Loucy (cell line): ENCODE results near the gene OR4K5.
A peak's percentile ranks its signal among the peaks of the same experiment; 100 is the strongest.

Experiments used
- H2AFZ ChIP-seq: fragments of 200-600 bp; sonication (generic); 2 replicates; pipeline ENCODE4 v1.6.0; 2016; ENCODE audit warnings: antibody characterized with exemption, mild to moderate bottlenecking, low read length, moderate library complexity
- H3F3A ChIP-seq: fragments of 200-600 bp; 2 replicates; pipeline ENCODE4 v1.6.0; 2016; ENCODE audit warnings: antibody characterized with exemption, low read depth, mild to moderate bottlenecking
- H3K27me3 ChIP-seq: fragments of 200-600 bp; sonication (generic); 2 replicates; pipeline ENCODE4 v1.6.1; 2014; ENCODE audit warnings: low read length, mild to moderate bottlenecking; ENCODE audit not compliant: insufficient read depth, poor library complexity, severe bottlenecking
- H3K36me3 ChIP-seq: fragments of 200-600 bp; sonication (generic); 2 replicates; pipeline ENCODE4 v1.6.1; 2016; ENCODE audit warnings: low read length; ENCODE audit not compliant: insufficient read depth
- H3K4me1 ChIP-seq: fragments of 200-600 bp; sonication (generic); 2 replicates; pipeline ENCODE4 v1.5.1; 2014; ENCODE audit warnings: low read length, mild to moderate bottlenecking; ENCODE audit not compliant: insufficient read depth, poor library complexity, severe bottlenecking
- H3K4me2 ChIP-seq: fragments of 200-600 bp; sonication (generic); 2 replicates; pipeline ENCODE4 v1.6.0; 2014; ENCODE audit warnings: antibody characterized with exemption, low read length, low read depth, mild to moderate bottlenecking; ENCODE audit not compliant: poor library complexity, severe bottlenecking
- H3K4me3 ChIP-seq: fragments of 200-600 bp; sonication (generic); 2 replicates; pipeline ENCODE4 v1.5.1; 2014; ENCODE audit warnings: low read length, mild to moderate bottlenecking, mixed read lengths; ENCODE audit not compliant: poor library complexity, severe bottlenecking
- H3K79me2 ChIP-seq: fragments of 200-600 bp; sonication (generic); 2 replicates; pipeline ENCODE4 v1.6.1; 2014; ENCODE audit warnings: low read length; ENCODE audit not compliant: insufficient read depth
- H3K9ac ChIP-seq: fragments of 200-600 bp; sonication (generic); 2 replicates; pipeline ENCODE4 v1.6.0; 2014; ENCODE audit warnings: mild to moderate bottlenecking, low read depth, low read length, moderate library complexity; ENCODE audit not compliant: poor library complexity, severe bottlenecking
- H3K9me2 ChIP-seq: fragments of 200-600 bp; sonication (generic); replicated peaks from 2 replicates; pipeline ENCODE4 v1.6.1; 2016; ENCODE audit warnings: low read depth, low read length, mixed read lengths
- H3K9me3 ChIP-seq: fragments of 200-600 bp; sonication (generic); 2 replicates; pipeline ENCODE4 v1.6.1; 2014; ENCODE audit warnings: mild to moderate bottlenecking, antibody characterized with exemption, low read length, low read depth; ENCODE audit not compliant: insufficient read depth
- H4K20me1 ChIP-seq: fragments of 200-600 bp; sonication (generic); 2 replicates; pipeline ENCODE4 v1.6.0; 2014; ENCODE audit warnings: antibody characterized with exemption, low read length, mild to moderate bottlenecking; ENCODE audit not compliant: insufficient read depth, poor library complexity, severe bottlenecking
- EZH2phosphoT487 ChIP-seq: fragments of 200-600 bp; IDR thresholded peaks from 2 replicates; pipeline ENCODE4 v1.6.1; 2018; ENCODE audit warnings: antibody characterized with exemption, mild to moderate bottlenecking, moderate library complexity, borderline replicate concordance
- TF ChIP-seq, protein P1 (sequence below): fragments of 200-600 bp; sonication (generic); conservative IDR thresholded peaks from 2 replicates; pipeline ENCODE4 v1.5.1; 2014; ENCODE audit warnings: mild to moderate bottlenecking, antibody characterized with exemption, low read length

OR4K5 gene

GRCh38 chr14:19878029-19878642 is 42.3 kb upstream of the OR4K5 start:
- no peaks in the 10 kb centered on the region for H3K27me3 ChIP-seq
- no peaks in the 10 kb centered on the region for H3K9me2 ChIP-seq
- H4K20me1 ChIP-seq: no peaks in the 10 kb centered on the region
- no peaks in the 10 kb centered on the region for H3K4me1 ChIP-seq
- no peaks in the 10 kb centered on the region for H3F3A ChIP-seq
- no peaks in the 10 kb centered on the region for H3K36me3 ChIP-seq
- no peaks in the 10 kb centered on the region for H3K9me3 ChIP-seq
- H2AFZ ChIP-seq: no peak overlapping the region
- TF ChIP-seq, protein P1, sequence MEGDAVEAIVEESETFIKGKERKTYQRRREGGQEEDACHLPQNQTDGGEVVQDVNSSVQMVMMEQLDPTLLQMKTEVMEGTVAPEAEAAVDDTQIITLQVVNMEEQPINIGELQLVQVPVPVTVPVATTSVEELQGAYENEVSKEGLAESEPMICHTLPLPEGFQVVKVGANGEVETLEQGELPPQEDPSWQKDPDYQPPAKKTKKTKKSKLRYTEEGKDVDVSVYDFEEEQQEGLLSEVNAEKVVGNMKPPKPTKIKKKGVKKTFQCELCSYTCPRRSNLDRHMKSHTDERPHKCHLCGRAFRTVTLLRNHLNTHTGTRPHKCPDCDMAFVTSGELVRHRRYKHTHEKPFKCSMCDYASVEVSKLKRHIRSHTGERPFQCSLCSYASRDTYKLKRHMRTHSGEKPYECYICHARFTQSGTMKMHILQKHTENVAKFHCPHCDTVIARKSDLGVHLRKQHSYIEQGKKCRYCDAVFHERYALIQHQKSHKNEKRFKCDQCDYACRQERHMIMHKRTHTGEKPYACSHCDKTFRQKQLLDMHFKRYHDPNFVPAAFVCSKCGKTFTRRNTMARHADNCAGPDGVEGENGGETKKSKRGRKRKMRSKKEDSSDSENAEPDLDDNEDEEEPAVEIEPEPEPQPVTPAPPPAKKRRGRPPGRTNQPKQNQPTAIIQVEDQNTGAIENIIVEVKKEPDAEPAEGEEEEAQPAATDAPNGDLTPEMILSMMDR: peak; percentile 97
- no peak for TF ChIP-seq EZH2phosphoT487
- no peak overlapping the region for H3K4me2 ChIP-seq
- no peaks in the 10 kb centered on the region for H3K79me2 ChIP-seq
- no peak overlapping the region for H3K9ac ChIP-seq
- H3K4me3 ChIP-seq: no peak overlapping the region

DNA sequence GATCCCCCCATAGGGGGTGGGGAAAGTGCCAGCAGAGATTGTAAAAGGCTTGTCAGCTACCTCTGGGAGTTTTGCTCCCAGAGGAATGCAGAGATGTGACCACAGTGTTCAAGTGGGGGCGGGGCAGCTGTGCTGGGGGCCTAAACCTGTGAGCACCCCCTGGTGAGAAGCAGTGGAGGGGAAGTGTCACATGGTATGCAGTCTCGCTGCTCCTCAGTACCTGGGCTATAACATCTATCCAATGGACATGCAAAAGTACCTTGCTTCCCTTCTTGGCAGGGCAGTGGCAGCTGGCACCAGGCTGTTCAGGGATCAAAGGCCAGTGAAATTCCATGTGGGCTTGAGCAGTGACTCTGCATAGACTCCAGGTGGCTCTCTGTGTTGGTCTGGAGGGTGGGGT is 25.1 kb upstream of the OR4K5 start:
- Histone ChIP-seq H3K4me3 (no peak overlapping the region), H2AFZ (no peak overlapping the region), H3K27me3 (no peaks in the 10 kb centered on the region), H3K9ac (no peak overlapping the region), H3K4me1 (no peaks in the 10 kb centered on the region), H3K79me2 (no peaks in the 10 kb centered on the region), H3F3A (no peaks in the 10 kb centered on the region), H3K4me2 (no peak overlapping the region), H3K9me3 (peaks cover 9% of the 10 kb centered on the region; the same call in 1 of the 2 replicates), H4K20me1 (no peaks in the 10 kb centered on the region), H3K9me2 (no peaks in the 10 kb centered on the region), H3K36me3 (no peaks in the 10 kb centered on the region)
- TF ChIP-seq, protein P1: no peak
- no peak for TF ChIP-seq EZH2phosphoT487

DNA sequence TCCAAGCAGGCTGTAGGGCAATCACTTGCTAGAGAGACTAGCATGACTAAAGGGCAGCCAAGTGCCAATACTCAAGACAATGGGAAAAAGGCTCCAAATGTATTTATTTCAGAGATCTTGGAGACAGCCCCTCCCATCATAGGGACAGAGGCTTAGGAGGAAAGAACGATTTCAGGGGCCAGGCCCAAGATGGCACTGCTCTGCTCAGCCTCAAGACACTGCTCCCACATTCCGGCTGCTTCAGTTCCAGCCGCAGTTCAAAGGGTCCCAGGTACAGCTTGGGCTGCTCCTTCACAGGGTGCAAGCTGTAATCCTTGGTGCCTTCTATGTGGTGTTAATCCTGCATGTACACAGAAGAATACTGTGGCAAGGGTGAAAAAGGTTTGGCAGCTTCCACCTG is 19.4 kb upstream of the OR4K5 start:
- no peak overlapping the region for H3K9ac ChIP-seq
- H3K4me3 ChIP-seq: no peak overlapping the region
- no peaks in the 10 kb centered on the region for H3K36me3 ChIP-seq
- TF ChIP-seq, protein P1: no peak
- TF ChIP-seq EZH2phosphoT487: no peak
- H3K9me3 ChIP-seq: no peaks in the 10 kb centered on the region
- H2AFZ ChIP-seq: no peak overlapping the region
- H4K20me1 ChIP-seq: no peaks in the 10 kb centered on the region
- H3K4me2 ChIP-seq: no peak overlapping the region
- H3F3A ChIP-seq: no peaks in the 10 kb centered on the region
- H3K79me2 ChIP-seq: no peaks in the 10 kb centered on the region
- no peaks in the 10 kb centered on the region for H3K9me2 ChIP-seq
- no peaks in the 10 kb centered on the region for H3K27me3 ChIP-seq
- H3K4me1 ChIP-seq: no peaks in the 10 kb centered on the region
